Keratinocyte (primary cell): ENCODE results near the gene DNAJB4. TPM values are rescaled to one million over a fixed set of nuclear protein-coding genes. Genes with fewer than 3 reads are reported as not detected.

Source experiments
- DNase-seq: peaks from one replicate; pipeline ENCODE4 v3.0.0-alpha.2; 2011; ENCODE audit warnings: low read depth, missing footprints, low spot score
- FAIRE-seq: peaks from 2 replicates; lab custom pipeline; 2011; peaks lifted over from hg19 to GRCh38; lab: Jason Lieb, UNC
- H2AFZ ChIP-seq: 2 replicates; pipeline ENCODE4 v1.6.0; 2012; ENCODE audit warnings: low read length, control low read depth, inconsistent platforms; ENCODE audit not compliant: control insufficient read depth
- H3K27ac ChIP-seq: 2 replicates; pipeline ENCODE4 v1.5.1; 2011; ENCODE audit warnings: low read length; ENCODE audit not compliant: control insufficient read depth, insufficient read depth
- H3K27me3 ChIP-seq: 3 replicates; pipeline ENCODE4 v1.6.0; 2011; ENCODE audit warnings: low read length; ENCODE audit not compliant: control insufficient read depth, insufficient read depth; ENCODE audit errors: extremely low read depth
- H3K36me3 ChIP-seq, 2 experiments: 2 replicates in 1 of 2; 3 replicates in 1 of 2; pipeline ENCODE4 v1.5.1; 2011; ENCODE audit warnings: low read length in 2 of 2, mild to moderate bottlenecking in 1 of 2; ENCODE audit not compliant: control insufficient read depth in 2 of 2, insufficient read depth in 2 of 2; ENCODE audit errors: extremely low read depth in 1 of 2
- H3K4me1 ChIP-seq: 3 replicates; pipeline ENCODE4 v1.5.1; 2011; ENCODE audit warnings: low read length; ENCODE audit not compliant: control insufficient read depth, insufficient read depth; ENCODE audit errors: extremely low read depth
- H3K4me2 ChIP-seq: 3 replicates; pipeline ENCODE4 v1.6.0; 2011; ENCODE audit warnings: low read depth, low read length; ENCODE audit not compliant: control insufficient read depth, insufficient read depth; ENCODE audit errors: extremely low read depth
- H3K4me3 ChIP-seq, 3 experiments: fragments of 200-600 bp in 1 of 3; sonication (generic) in 1 of 3; 2 replicates in 2 of 3; 3 replicates in 1 of 3; pipeline ENCODE4 v1.5.1; 2011 to 2016; ENCODE audit warnings: low read length in 3 of 3, mild to moderate bottlenecking in 3 of 3, control low read depth in 2 of 3, inconsistent platforms in 1 of 3, low read depth in 1 of 3, mixed read lengths in 1 of 3, mixed run types in 1 of 3, moderate library complexity in 1 of 3; ENCODE audit not compliant: control insufficient read depth in 2 of 3, insufficient read depth in 2 of 3; ENCODE audit errors: extremely low read depth in 1 of 3
- H3K79me2 ChIP-seq: 2 replicates; pipeline ENCODE4 v1.6.0; 2012; ENCODE audit warnings: low read length; ENCODE audit not compliant: control insufficient read depth, insufficient read depth
- H3K9ac ChIP-seq: 3 replicates; pipeline ENCODE4 v1.6.0; 2011; ENCODE audit warnings: low read length; ENCODE audit not compliant: control insufficient read depth, insufficient read depth; ENCODE audit errors: extremely low read depth
- H3K9me1 ChIP-seq: 3 replicates; pipeline ENCODE4 v1.6.0; 2011; ENCODE audit warnings: low read length; ENCODE audit not compliant: control insufficient read depth, insufficient read depth; ENCODE audit errors: extremely low read depth
- H3K9me3 ChIP-seq: 2 replicates; pipeline ENCODE4 v1.5.1; 2012; ENCODE audit warnings: low read depth, low read length; ENCODE audit not compliant: control insufficient read depth
- H4K20me1 ChIP-seq: 3 replicates; pipeline ENCODE4 v1.6.0; 2011; ENCODE audit warnings: low read length; ENCODE audit not compliant: control insufficient read depth, insufficient read depth; ENCODE audit errors: extremely low read depth
- EZH2 ChIP-seq: IDR thresholded peaks from one replicate; pipeline ENCODE4 v1.6.1; 2012; ENCODE audit warnings: inconsistent platforms, mild to moderate bottlenecking, low read length, moderate library complexity
- dilution Hi-C: fragments of 300-500 bp; cut with MboI; formaldehyde crosslinking; loops from one replicate; pipeline ENCODE4 v1.7.0; 2020; ENCODE audit warnings: low sequenced_read_pairs; ENCODE audit not compliant: extremely low pct_ligation_motif_present
- polyA plus RNA-seq, 5 experiments: library from polyadenylated mRNA; depleted of rRNA in 3 of 5; stranded (reverse) in 3 of 5; stranded (forward) in 1 of 5; unstranded in 1 of 5; fragments of >200 nt; gene quantifications; 1 replicate in 1 of 5; 2 replicates in 3 of 5; 3 replicates in 1 of 5; pipeline versions ENCODE4 v1.2.1 to v1.2.3, GENCODE V29; 2011 to 2012; ENCODE audit warnings: missing spikeins in 2 of 5, low read depth in 1 of 5, low replicate concordance in 1 of 5
- TF ChIP-seq, protein P1 (sequence below), 3 experiments: IDR thresholded peaks in 1 of 3; conservative IDR thresholded peaks in 1 of 3; optimal IDR thresholded peaks in 1 of 3; 2 replicates in 2 of 3; 3 replicates in 1 of 3; pipeline versions ENCODE3 to v1.5.1; 2011; ENCODE audit warnings: low read length in 3 of 3, mild to moderate bottlenecking in 3 of 3, moderate library complexity in 2 of 3, control low read depth in 1 of 3, inconsistent platforms in 1 of 3; ENCODE audit not compliant: insufficient read depth in 2 of 3; ENCODE audit errors: extremely low read depth in 1 of 3

The DNAJB4 gene
- polyA plus RNA-seq, 1 donor (not counting 4 experiments of a cell fraction or from before 2014, with no cell fraction given): 30.9 TPM

GRCh38 chr1:77958850-77959249 lies 45.9 kb upstream of the DNAJB4 start:
- Histone ChIP-seq H3K79me2 (peaks cover 40% of the 10 kb centered on the region), H2AFZ (no peak overlapping the region), H3K9me3 (no peaks in the 10 kb centered on the region), H4K20me1 (no peaks in the 10 kb centered on the region), H3K27ac (no peak overlapping the region), H3K9me1 (no peaks in the 10 kb centered on the region), H3K36me3 (peaks cover 28 to 49% of the 10 kb centered on the region in 2 experiments), H3K27me3 (no peaks in the 10 kb centered on the region), H3K4me1 (no peaks in the 10 kb centered on the region), H3K4me2 (no peak overlapping the region), H3K4me3 (no peak overlapping the region), H3K9ac (no peak overlapping the region)
- no peak for FAIRE-seq
- DNase-seq: no peak
- dilution Hi-C loops: no loop called here
- TF ChIP-seq, protein P1, sequence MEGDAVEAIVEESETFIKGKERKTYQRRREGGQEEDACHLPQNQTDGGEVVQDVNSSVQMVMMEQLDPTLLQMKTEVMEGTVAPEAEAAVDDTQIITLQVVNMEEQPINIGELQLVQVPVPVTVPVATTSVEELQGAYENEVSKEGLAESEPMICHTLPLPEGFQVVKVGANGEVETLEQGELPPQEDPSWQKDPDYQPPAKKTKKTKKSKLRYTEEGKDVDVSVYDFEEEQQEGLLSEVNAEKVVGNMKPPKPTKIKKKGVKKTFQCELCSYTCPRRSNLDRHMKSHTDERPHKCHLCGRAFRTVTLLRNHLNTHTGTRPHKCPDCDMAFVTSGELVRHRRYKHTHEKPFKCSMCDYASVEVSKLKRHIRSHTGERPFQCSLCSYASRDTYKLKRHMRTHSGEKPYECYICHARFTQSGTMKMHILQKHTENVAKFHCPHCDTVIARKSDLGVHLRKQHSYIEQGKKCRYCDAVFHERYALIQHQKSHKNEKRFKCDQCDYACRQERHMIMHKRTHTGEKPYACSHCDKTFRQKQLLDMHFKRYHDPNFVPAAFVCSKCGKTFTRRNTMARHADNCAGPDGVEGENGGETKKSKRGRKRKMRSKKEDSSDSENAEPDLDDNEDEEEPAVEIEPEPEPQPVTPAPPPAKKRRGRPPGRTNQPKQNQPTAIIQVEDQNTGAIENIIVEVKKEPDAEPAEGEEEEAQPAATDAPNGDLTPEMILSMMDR (optimal IDR thresholded peaks at IDR 0.05 in 1 of 3, IDR thresholded peaks at IDR 0.05 in 1 of 3, conservative IDR thresholded peaks at IDR 0.05 in 1 of 3; ENCODE audit: extremely low read depth in 1 of 3, insufficient read depth in 2 of 3, low read length in 3 of 3): no peak
- TF ChIP-seq EZH2: no peak

GRCh38 chr1:77961392-77961791 lies 43.3 kb upstream of the DNAJB4 start:
- Histone ChIP-seq H3K9ac (no peak overlapping the region), H3K9me3 (no peaks in the 10 kb centered on the region), H3K4me1 (no peaks in the 10 kb centered on the region), H3K27ac (no peak overlapping the region), H3K4me2 (no peak overlapping the region), H3K27me3 (no peaks in the 10 kb centered on the region), H2AFZ (no peak overlapping the region), H4K20me1 (no peaks in the 10 kb centered on the region), H3K36me3 (peaks cover 31 to 50% of the 10 kb centered on the region in 2 experiments), H3K9me1 (no peaks in the 10 kb centered on the region), H3K4me3 (no peak overlapping the region), H3K79me2 (peaks cover 44% of the 10 kb centered on the region)
- TF ChIP-seq EZH2: no peak
- TF ChIP-seq, protein P1 (optimal IDR thresholded peaks at IDR 0.05 in 1 of 3, IDR thresholded peaks at IDR 0.05 in 1 of 3, conservative IDR thresholded peaks at IDR 0.05 in 1 of 3; ENCODE audit: extremely low read depth in 1 of 3, insufficient read depth in 2 of 3, low read length in 3 of 3): no peak
- dilution Hi-C loops: no loop called here
- FAIRE-seq: no peak
- DNase-seq: no peak
